Coronary artery (tissue), 2 donors: ENCODE data around the gene PLXNA2.

Source experiments
- DNase-seq: peaks from one replicate; pipeline ENCODE4 v3.0.0-alpha.2; 2017; ENCODE audit warnings: low spot score
- H3K27ac ChIP-seq, 2 donors: fragments of 200-600 bp; sonication (generic); one replicate each; pipeline ENCODE4 v1.5.1; 2016 to 2019
- H3K4me3 ChIP-seq: fragments of 200-600 bp; sonication (generic); 2 replicates; pipeline ENCODE4 v1.5.1; 2016; ENCODE audit warnings: mild to moderate bottlenecking, moderate library complexity
- TF ChIP-seq, protein P1 (sequence below): fragments of 200-600 bp; sonication (generic); IDR thresholded peaks from one replicate; pipeline ENCODE4 v1.5.1; 2019; ENCODE audit warnings: antibody characterized with exemption

Gene PLXNA2

DNA sequence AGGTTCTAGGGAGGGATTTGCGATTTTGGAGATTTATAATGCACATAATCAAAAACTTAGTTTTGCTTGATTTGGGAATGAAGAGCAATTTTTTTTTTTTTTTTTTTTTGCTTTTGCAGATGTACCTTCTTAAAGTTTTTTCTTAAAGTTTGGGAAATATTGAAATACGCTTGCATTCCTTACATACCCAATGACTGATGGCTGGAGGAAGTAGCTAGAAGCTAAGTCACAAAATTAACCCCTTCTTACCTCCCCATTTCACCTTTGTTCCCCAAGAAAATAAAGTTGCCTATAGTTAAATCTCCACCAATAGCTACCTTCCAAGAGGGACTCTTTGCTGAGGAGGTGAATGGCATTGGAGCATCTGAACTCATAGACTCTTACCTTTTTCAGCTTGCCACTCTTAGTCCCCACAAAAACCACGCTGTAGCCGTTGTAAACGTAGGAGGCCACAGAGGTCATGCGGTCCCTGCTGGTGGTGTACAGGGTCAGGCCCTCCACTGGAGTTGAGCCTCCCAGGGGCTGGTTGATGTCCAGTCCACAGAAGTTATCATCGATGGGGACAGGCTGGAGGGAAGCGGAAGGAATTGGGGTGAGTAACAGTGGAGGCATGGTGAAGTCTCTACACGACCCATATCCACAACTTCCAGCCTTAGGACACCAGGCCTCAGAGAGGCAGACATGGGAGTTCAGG, 34.1 kb downstream of the PLXNA2 start:
- TF ChIP-seq, protein P1, sequence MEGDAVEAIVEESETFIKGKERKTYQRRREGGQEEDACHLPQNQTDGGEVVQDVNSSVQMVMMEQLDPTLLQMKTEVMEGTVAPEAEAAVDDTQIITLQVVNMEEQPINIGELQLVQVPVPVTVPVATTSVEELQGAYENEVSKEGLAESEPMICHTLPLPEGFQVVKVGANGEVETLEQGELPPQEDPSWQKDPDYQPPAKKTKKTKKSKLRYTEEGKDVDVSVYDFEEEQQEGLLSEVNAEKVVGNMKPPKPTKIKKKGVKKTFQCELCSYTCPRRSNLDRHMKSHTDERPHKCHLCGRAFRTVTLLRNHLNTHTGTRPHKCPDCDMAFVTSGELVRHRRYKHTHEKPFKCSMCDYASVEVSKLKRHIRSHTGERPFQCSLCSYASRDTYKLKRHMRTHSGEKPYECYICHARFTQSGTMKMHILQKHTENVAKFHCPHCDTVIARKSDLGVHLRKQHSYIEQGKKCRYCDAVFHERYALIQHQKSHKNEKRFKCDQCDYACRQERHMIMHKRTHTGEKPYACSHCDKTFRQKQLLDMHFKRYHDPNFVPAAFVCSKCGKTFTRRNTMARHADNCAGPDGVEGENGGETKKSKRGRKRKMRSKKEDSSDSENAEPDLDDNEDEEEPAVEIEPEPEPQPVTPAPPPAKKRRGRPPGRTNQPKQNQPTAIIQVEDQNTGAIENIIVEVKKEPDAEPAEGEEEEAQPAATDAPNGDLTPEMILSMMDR: no peak
- H3K27ac ChIP-seq: peak overlapping the region in 1 of 2 donors; percentile 92
- DNase-seq: no peak

DNA sequence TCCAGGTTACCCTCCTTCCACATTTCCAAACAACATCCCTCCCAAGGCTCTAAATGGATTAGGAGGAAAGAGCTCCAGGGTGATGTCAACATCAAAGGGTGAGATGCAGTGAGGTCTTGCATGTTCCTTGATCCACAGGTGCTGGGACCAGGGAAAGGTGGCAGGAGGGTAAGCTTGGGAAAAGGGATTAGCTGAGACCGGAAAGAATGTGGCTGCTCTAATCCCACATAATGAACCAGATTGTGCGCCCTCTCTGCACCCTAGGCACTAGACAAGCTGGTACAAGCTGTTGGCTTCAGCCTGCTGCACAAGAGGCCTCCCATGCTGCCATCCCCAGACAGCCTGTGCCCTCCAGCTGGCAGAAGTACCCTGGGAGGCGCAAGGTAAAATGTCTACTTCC, 34.9 kb downstream of the PLXNA2 start:
- Histone ChIP-seq H3K4me3 (no peak overlapping the region), H3K27ac (peak overlapping the region in 1 of 2 donors; percentile 92)
- TF ChIP-seq, protein P1: no peak
- DNase-seq: no peak

More for the DNA sequence above, 34.1 kb downstream of the PLXNA2 start:
- no peak overlapping the region for H3K4me3 ChIP-seq

DNA sequence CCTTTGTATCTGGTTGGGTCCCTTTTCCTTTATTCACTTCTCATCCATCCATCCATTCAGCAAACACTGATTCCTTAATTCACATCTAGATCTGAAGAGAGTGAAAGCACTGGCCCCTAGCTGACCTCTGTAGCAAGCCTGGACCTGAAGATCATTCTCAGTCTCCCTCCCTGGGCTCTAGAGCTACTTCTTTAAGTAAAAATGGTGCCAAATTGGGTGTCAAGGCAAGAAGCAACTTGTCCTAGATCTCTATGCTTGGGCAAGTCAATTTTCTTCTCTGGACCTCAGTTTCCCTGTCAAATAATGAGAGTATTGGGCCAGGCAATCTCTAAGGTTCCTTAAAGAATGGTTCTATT, 36.1 kb downstream of the PLXNA2 start:
- peak overlapping the region; percentile 57 to 92 for H3K27ac ChIP-seq
- H3K4me3 ChIP-seq: no peak overlapping the region
- TF ChIP-seq, protein P1: no peak
- no peak for DNase-seq

DNA sequence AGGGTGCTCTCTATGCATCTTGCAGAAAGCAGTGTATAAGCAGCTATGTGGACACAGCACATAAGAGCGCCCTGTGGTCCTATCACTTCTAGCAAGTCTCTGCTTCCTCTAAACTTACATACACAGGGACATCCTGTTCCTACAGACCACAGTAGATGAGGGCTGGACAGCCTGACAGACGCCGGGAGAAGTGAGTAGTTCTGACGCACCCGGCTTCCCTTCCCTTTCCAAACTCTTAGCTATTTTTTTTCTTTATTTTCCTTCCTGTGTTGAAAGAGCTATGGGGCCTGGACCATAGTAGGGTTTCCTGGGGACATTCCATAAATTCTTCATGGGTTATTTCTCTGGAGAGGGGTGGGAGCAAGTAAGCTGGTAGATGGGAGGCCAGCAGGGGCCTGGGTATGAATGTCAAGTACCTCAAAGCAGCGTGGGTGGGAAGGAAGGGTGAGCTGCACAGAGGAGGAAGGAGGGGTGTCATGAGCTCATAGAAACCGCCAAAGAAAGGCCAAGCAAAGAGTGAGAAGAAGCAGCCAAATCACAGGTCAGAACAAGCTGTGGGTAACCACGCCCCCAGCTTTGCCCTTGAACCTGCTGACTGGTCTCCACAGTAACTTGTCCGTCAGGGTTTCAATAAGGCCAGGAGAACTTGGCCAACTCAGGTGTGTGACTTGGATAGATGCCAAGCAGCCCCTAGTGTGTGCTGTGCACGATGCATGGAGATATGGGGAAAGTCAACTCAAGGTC, 36.6 kb downstream of the PLXNA2 start:
- peak; percentile 89 for DNase-seq
- Histone ChIP-seq H3K27ac (peak overlapping the region; percentile 57 to 92), H3K4me3 (peak overlapping the region; percentile 22)

DNA sequence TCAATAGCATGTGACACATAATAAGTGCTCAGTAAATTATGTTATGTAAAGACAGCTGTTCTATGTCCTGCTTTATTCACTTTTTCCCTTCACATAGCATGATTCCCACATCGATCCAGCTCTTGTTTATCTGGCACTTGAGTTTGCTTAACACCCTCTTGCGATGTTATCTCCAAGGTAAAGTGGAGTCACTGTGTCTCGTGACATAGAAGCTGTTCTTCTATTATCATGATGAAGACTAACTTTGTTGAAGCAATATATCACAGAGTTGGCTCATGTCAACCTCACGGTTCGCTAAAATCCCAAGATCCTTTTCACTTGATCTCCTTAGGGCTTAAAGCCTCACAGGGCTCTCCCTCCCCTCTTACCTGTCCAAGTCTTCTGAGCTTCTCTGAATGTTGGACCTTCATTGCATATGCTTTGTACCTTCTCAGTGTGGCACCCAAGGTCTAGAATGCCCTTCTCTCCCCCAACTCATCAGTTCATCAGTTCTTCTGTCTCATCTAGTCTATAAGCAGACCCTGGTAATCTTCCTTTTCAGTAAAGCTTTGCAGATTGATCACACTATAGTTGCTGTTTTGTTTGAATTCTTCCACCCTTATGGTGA, 38.0 kb downstream of the PLXNA2 start:
- DNase-seq: no peak
- TF ChIP-seq, protein P1: no peak
- H3K27ac ChIP-seq: peak overlapping the region; percentile 68 to 85
- H3K4me3 ChIP-seq: no peak overlapping the region

More for the DNA sequence above, 36.6 kb downstream of the PLXNA2 start:
- TF ChIP-seq, protein P1: no peak

DNA sequence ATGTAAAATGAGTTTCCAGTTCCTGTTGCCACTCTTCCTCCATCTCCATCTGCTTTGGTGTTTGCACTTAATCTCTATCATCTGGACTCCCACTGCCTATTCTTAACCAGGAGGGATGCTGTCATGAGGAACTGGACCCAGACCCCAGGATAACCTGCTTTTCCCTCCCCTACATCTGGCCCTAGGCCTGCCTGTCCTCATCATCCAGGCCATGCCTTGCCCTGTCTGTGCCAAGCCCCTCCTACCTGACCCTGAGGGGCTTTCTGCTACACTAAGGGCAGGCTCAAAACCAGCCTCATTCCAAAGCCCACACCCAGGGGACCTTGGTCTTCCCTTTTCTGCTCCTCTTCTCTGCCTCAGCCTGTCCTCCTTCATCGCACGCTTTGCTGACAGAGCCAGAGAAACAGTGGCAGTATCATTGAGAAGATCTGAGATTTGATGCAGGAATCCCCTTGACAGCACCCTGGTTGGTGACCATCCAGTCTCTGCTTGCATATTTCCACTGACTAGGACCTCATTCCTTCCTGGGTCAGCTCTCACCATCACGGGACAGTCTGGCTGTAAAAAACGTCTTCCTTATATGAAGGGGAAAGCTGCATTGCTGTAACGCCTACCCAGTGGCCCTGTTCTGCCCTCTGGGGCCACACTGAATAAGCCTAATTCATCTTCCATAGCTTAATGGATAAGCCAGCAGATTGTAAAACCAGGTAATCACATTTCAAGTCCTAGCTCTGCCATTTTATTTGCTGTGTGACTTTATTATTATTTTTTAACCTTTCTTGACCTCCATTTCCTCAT, 38.8 kb downstream of the PLXNA2 start:
- DNase-seq: no peak
- Histone ChIP-seq H3K4me3 (no peak overlapping the region), H3K27ac (peak overlapping the region; percentile 68 to 85)
- TF ChIP-seq, protein P1: no peak
